NCI-H2029 (cell line): Measurements from ENCODE around the gene ASRGL1.
"Not testable (repeated sequence)": the region's sequence is repeated elsewhere in the genome, so short reads cannot be mapped to it uniquely, and the experiment has no call there.

Source experiments
- DNase-seq: peaks from one replicate; lab custom pipeline; 2025; lab: John Stamatoyannopoulos, UW

ASRGL1 gene

DNA sequence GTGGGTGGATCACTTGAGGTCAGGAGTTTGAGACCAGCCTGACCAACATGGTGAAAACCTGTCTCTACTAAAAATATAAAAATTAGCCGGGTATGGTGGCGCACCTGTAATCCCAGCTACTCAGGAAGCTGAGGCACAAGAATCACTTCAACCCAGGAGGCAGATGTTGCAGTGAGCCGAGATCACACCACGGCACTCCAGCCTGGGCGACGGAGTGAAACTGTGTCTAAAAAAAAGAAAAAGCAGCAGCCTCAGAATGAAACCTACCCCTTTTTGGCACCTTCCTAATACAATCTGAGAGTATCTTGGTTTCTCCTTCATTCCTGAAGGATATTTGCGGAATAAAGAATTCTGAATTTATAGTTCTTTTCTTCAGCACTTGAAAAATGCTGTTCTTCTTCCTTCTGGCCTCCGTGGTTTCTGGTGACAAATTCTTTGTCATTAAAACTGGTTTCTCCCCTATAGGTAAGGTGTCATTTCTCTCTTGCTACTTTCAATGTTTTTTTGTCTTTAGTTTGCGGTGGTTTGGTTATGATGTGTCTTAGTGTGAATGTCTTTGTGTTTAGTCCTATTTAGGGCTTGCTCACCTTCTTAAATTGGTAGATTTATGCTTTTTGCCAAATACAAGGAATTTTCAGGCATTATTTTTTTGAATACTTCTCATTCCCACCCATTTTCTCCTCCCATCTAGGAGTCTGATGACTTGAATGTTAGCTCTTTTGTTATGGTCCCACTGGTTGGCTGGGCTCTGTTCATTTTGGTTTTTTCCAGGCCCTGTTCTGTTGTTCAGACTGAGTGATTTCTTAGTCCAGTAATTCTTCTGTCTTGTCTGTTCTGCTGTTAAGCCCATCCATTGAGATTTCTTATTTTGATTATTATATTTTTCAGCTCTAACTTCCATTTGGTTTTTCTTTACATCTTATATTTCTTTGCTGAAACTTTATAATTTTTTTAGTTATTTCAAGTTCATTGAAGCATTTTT, 15.4 kb downstream of the ASRGL1 start:
- DNase-seq = no peak

DNA sequence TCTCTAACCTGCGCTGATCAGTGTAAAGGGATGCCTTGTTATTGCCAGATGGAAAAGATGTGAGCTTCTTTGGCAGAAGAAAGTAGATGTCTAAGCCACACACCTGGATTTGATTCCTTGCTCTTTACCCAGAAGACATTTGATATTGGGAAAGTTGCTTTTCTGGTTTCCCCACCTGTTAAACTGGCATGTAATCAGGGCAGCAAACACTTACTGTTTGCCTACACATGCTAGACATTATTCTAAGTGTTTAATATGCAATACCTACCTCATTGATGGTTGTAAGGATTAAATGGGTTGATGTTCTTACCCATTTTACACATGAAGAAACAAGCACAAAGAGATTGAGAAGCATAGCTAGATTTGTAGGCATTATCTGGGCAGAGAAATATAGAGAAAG, 16.6 kb downstream of the ASRGL1 start:
- peak; percentile 81 for DNase-seq

DNA sequence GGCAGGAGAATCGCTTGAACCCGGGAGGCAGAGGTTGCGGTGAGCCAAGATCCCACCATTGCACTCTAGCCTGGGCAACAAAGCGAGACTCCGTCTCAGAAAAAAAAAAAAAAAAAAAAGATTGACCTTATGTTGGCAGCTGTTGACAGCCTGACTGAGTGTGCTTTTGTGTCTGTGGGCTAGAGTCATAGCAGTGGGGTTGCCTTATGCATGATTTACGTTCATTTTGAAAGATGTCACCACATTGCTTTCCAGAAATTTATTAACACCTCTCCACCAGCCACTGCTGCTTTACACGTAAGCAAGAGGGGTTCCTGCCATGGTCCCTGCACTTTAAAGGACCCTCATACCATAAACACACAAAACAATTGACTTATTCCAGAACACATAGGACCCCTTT, 21.0 kb downstream of the ASRGL1 start:
- DNase-seq = no peak

DNA sequence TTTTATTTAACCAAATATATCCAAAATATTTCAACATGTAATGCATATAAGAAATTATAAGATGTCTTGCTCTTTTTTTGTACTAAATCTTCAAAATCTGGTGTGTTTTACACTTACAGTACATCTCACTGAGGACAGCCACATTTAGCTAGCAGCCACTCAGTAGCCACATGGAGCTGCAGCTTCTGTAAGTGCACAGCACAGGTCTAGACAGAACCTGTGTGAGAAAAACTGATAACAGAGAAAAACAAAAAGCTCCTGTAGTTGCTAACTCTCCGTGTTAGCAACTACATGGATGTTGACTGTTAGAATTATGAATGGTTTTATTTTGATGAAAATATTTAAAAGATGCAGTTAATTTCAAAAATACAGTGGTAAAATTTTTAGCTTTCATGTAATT, 22.2 kb downstream of the ASRGL1 start:
- no peak for DNase-seq

DNA sequence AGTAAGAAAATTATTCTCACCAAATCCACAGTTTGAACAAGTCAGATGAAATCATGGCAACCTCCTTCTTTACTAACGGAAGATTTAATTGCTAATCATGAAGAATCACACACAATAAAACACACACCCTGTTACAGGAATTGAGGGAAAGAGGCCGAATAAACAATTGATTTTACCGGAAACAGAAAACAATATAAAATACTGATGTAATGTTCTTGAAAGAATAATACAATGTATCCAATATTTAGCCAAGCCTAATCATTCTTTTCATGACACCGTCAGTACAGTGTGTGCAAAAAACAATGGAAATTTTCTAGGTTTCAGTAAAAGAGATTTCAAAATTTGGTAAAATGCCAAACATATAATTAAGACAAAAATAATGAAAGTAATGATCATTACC, 23.4 kb downstream of the ASRGL1 start:
- no peak for DNase-seq

DNA sequence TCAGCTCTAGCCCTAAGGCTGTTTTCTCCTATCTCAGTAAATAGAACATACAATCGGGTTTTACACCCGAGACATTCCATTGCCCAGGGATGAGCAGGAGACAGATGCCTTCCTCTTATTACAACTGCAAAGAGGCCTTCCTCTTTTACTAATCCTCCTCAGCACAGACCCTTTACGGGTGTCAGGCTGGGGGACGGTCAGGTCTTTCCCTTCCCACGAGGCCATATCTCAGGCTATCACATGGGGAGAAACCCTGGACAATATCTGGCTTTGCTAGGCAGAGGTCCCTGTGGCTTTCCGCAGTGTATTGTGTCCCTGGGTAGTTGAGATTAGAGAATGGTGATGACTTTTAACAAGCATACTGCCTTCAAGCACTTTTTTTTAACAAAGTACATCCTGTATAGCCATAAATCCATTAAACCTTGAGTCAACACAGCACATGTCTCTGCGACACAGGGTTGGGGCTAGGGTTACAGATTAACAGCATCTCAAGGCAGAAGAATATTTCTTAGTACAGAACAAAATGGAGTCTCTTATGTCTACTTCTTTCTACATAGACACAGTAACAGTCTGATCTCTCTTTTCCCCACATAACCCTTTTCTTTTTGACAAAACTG, 31.7 kb downstream of the ASRGL1 start:
- not testable (repeated sequence) for DNase-seq

DNA sequence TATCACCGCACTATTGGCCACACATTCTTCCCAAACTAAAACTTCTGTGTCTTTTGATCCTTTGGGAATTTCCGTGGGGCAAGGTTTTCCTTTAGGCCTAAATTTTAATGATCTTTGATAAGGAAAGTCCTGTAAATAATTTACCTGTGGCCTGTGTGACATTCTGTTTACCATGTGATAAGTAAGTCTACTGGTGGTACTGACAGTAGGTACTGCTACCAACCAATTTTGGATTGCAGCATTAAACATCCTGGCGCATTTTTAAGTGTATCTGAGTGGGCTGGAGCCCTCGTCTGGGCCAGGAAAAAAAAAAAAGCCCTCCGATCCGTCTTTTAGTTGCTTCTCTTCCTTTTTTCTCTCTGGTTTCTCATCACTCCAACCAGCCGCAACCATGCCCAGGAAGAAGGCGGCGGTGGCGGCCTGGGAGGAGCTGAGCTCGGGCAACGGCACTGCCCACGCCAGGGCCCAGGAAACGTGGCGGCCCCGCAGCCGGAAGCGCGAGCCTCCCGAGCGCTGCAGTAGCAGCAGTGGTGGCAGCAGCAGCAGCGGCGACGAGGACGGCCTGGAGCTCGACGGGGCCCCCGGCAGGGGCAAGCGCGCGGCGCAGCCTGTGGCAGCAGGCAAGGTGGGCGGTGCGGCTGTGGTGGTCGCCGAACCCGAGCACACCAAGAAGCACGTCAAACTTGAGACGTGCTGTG, 33.6 kb downstream of the ASRGL1 start:
- DNase-seq = no peak

DNA sequence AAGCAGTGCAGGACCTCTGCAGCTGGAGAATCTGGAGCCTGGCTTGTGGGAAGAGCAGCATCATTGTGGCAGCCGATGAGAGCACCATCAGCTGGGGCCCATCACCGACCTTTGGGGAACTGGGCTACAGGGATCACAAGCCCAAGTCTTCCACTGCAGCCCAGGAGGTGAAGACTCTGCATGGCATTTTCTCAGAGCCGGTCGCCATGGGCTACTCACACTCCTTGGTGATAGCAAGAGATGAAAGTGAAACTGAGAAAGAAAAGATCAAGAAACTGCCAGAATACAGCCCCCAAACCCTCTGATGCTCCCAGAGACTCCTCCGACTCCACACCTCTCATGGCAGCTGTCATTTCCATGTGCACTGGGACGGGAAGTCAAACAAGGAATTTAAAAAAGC, 35.6 kb downstream of the ASRGL1 start:
- no peak for DNase-seq

DNA sequence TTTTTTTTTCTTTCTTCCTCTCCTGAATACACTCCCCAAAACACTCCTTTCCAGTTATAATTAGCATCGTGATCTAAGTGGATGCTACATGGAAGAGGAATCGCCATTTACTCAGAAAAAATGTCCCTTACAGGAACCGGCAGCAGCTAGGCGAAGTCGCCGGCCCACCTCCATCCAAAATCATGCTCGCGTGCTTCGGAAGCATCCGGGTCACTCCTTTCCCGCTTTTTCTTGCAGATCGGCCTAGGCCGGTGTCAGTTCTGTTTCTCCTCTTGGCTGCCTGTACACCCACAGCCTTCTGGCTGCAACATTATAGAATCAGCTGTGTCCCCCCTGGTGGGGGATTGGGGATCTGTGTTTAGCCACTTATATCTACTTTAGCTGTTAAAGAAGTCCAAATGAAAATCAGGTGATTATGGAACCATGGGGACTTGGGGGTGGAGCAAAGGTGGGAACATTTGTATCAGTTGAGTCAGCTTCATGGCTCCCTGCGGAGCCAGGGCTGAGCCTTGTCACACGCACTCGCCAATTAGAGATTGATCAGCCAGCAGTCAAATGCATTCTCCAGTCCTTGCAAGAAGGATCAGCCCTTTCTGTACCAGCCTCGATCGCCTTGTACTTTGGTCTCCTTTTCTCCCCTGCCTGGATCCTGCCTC, 36.3 kb downstream of the ASRGL1 start:
- DNase-seq = no peak

DNA sequence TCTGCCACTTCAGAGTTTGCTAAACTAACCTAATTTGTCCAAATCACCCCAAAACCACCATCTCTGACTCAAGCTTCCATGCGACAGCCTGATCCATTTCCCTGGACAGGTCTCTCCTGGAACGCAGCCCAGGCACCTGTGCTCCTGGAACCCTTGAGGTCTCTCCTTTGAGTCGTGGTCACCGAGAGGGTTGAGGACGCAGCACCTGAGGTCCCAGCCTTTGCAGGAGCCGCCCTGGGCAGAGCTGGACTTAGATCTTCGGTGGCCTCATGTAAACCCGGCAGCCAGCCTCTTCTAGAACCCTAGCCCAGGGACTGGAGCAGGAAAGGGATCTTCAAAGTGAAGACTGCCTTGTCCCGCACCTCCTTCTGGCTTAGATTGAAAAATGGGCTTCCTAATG, 37.6 kb downstream of the ASRGL1 start:
- no peak for DNase-seq

DNA sequence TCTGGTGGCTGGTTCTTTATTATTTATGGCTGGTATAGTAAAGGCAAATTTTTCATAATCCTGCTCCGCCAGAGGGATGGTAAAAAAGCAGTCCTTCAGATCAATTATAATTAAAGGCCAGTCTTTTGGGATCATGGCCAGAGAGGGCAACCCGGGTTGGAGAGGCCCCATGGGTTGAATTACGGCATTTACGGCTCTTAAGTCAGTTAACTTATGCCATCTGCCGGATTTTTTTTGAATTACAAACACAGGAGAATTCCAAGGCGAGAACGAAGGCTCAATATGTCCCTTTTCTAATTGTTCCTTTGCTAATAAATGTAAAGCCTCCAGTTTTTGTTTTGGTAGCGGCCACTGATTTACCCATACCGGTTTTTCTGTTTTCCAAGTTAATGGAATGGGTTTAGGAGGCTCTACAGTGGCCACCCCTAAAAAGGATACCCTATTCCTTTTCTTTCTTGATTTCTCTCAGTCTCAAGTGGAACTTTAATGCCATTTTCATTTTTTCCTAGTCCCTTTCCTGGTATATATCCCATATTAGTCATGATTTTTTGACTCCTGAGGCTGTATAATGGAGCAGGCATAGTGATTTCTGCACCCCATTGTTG, 41.3 kb downstream of the ASRGL1 start:
- DNase-seq = peak; percentile 47

DNA sequence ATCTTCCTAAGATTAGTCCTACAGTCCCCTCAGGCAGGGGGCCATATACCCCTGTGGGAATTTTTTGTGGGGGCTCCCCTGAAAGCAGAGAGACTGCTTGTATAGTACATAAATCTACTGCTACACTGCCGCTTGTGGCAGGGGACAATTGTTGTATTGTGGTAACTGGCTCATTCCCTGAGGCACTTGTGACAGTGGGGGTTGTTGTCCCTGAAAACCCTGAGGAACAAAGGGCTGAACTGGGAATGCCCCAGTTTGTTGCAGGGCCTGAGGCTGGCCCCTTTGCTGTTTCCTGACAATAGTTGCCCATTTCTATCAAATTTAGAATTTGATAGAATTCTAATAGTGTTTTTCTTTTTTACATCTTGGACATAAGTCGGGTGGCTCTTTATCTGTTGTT, 42.3 kb downstream of the ASRGL1 start:
- not testable (repeated sequence) for DNase-seq

DNA sequence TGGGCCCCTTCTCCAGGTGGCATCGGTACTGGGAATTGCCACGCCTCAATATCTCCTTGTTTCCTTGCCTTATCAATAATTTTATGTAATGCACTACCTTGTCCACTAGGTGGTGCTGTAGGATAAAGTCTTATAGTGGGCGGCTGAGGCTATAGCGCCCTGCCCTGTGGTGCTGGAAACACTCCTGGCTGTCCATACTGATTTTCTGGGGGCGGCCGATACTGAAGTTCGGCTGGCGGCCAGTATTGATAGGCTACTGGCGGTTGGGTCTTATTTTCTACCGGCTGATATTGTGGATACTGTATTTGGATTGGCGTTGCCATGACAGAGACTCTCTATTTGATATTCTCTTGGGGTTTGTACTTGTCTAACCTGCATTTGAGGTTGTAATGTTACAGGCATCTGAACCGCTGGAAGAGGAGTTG, 43.6 kb downstream of the ASRGL1 start:
- DNase-seq = peak; percentile 49

DNA sequence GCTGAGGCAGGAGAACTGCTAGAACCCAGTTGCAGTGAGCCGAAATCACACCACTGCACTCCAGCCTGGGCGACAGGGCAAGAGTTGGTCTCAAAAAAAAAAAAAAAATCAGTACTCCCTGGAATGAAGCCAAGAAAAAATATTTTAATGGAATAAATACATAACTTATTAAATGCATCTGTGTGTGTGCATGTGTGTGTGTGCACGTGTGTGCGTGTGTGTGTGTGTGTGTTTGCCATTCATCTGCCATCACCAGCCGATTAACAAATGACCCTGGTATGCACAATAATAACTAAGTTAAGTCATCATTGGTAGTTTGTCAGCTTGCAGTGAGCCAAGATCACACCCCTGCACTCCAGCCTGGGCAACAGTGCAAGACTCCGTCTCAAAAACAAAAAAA, 46.6 kb downstream of the ASRGL1 start:
- no peak for DNase-seq

DNA sequence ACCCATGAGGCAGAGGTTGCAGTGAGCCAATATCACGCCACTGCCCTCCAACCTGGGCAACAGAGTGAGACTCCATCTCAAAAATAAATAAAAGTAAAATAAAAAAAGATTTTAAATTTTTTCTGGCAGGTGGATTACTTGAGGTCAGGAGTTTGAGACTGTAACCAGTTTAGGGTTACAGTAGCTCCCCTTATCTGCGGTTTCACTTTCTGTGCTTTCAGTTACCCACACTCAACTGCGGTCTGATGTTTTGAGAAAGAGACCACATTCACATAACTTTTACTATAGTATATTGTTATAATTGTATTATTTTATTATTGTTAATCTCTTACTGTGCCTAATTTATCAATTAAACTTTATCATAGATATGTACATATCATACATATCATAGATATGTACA, 48.8 kb downstream of the ASRGL1 start:
- not testable (repeated sequence) for DNase-seq

DNA sequence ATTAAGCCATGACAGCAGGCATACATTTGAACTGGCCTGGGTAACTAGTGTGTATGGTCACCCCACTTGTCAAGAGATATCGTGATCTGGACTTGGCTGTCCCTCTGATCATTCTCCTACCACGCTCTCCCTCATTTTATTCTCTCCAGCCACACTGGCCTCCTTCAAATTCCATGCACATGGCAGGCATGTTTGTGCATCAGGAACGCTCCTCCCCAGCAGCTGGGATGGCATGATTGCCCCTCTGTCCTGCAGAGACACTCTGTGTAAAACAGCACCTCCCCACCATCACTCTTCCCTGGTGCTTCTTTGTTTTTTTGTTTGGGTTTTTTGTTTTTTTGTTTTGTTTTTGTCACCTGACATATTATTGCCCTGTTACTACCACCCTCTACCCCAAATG, 50.1 kb downstream of the ASRGL1 start:
- no peak for DNase-seq

DNA sequence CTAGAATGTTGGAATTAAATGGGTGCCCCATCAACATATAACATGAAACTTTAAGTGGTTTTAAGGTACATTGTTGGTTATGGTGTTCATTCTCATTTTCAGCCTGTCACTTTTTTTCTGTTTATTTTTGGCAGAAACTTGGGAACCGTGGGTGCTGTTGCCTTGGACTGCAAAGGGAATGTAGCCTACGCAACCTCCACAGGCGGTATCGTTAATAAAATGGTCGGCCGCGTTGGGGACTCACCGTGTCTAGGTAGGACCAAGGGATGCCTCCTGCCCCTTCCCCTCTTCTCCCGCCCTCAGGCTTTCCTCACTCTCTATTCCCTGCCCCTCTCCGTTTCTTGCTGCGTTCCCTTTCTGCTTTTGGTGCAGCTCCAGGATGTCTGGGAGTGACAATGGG, 51.8 kb downstream of the ASRGL1 start:
- no peak for DNase-seq

DNA sequence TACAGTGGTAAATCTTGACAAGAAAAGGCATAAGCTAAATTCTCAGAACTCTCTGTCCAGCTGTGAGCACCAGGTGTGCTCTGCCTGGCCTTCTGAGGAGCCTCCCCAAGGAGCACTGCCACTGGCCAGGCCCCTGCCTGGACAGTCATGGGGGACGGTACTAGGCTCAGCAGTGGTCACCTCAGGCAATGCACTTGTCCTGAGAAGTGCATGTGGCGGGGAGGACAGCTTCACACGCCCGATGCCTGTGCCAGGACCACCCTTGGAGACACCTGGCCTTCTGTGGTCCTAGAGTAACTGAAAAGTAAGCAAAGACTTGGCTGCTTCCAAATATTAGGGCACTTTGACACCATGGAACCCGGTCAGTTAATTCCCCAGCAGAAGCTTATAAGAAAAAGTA, 53.0 kb downstream of the ASRGL1 start:
- no peak for DNase-seq

DNA sequence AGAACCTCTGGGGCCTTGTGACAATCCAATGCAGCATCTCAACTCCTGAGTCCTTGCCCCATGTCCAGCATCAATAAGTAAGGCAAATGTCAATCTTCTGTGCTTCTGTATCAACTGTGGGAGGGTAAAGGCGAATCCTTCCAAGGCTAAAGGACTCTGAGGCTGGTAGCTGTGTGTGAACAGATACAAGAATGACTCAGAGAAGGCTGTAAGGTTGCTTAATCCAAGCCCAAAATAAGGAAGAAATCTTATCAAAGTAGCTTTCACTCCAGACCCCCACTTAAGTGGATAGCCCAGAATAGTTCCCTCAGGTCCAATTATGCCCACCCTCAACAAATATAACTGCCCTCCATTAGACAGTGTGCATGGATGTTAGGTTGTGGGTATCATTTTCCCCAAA, 53.5 kb downstream of the ASRGL1 start:
- DNase-seq = no peak

DNA sequence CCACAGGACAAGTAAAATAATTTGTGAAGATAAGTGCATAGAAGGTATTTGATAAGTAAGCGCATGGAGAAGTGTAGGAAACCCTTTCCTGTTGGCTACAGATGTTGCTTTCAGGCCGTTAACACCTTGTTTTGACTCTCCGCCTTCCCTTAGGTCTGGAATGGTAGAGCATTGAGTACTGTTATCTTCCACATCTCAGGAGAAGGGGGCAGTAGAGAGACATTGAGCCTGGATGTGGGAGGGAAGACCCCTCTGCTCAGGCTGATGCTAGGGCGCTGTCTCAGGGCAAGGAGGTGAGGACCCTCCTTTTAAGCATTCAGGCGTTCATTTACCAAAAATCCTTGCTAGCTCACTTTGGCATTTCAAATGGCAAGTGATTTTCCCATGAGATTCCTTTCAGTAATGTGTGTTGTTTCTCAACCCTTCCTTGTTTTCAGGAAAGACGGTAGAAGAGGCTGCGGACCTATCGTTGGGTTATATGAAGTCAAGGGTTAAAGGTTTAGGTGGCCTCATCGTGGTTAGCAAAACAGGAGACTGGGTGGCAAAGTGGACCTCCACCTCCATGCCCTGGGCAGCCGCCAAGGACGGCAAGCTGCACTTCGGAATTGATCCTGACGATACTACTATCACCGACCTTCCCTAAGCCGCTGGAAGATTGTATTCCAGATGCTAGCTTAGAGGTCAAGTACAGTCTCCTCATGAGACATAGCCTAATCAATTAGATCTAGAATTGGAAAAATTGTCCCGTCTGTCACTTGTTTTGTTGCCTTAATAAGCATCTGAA, 54.6 kb downstream of the ASRGL1 start:
- no peak for DNase-seq

DNA sequence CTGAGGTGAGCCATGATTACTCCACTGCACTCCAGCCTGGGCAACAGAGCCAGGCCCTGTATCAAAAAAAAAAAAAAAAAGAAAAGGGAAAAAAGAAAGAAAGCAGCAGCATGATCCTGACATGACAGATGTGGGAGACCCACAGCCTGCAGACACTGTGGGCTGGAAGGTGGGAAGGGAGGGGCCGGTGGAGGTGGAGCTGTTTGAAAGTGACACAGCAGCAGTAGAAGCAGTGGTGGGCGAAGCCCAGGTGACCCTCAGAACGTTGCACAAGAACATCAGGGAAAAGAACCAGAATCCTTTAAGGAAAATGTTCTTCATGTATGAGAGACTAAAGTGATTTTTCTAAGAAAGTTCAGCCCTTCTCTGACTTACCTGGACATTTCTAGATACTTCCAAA, 55.3 kb downstream of the ASRGL1 start:
- DNase-seq = no peak
